Activated naive CD4-positive, alpha-beta T cell treated with Interleukin-2 at 50 U/mL for 16 hours (primary cell): ENCODE data around the gene SLC19A2.
"Not testable (repeated sequence)": the region's sequence is repeated elsewhere in the genome, so short reads cannot be mapped to it uniquely, and the experiment has no call there.

ENCODE experiments used
- DNase-seq: peaks from one replicate; pipeline ENCODE4 v3.0.0-alpha.2; 2020

Gene SLC19A2

GRCh38 chr1:169508432-169509338 is 22.9 kb upstream of the SLC19A2 start:
- DNase-seq: no peak

DNA sequence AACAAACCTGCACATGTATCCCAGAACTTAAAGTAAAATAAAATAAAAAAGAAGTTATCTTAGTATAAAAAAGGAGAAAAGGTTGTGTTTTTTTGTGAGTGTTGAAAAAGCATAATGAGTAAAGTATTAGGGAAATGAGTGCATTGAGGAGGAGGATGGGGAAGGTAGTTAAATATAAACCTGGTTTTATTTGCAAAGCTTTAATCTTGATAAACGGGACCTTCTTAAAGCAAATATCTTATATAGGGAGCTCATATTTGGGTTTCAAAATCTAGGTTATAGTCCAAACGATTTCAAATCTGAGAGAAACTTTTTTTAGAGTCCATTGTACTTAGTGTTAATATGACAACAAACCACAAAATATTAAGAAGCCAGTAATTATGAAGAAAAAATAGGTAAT is 21.7 kb upstream of the SLC19A2 start:
- no peak for DNase-seq

GRCh38 chr1:169503601-169504000 is 17.9 kb upstream of the SLC19A2 start:
- DNase-seq: not testable (repeated sequence)

- DNase-seq: no peak
Observed at GRCh38 chr1:169499807-169500206, 14.1 kb upstream of the SLC19A2 start.

DNA sequence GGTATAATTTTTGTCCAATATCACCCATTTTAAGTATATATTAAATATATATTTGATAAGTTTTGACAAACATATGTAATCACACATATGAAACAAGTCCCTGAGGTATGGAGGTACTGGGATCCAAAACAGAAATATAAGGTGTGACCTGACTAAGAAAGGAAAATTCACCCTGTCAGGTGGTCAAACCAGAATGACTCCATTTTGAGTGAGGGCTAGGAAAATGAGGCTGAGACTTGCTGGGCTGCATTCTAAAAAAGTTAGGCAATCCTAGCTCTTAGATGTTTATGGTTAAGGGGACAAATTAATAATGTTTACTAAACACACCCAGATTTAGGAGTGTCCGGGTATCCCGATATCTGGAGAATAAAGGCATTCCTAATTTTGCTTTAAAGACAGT is 11.6 kb upstream of the SLC19A2 start:
- DNase-seq: no peak

- DNase-seq: no peak
Observed at GRCh38 chr1:169495916-169496315, 10.2 kb upstream of the SLC19A2 start.

- no peak for DNase-seq
Observed at GRCh38 chr1:169495046-169495775, 9.5 kb upstream of the SLC19A2 start.

- DNase-seq: no peak
Observed at GRCh38 chr1:169494343-169494742, 8.6 kb upstream of the SLC19A2 start.

DNA sequence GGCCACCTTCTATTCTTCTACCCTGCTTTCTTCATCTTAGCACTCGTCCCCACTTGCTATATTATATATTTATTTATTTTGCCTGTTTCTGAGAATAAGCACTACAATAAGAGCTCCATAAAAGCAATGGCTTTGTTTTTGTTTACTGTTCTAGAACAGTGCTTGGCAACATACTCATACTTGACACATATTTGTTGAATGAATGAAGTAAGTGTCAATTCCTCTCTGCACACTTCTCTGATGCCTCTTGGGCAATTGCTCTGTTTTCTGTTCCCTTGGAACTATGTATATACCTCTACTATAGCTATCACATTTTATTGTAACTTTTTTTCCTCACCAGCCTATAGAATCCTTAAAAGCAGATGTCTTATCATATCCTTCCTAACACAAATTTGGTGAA is 7.5 kb upstream of the SLC19A2 start:
- DNase-seq: no peak

DNA sequence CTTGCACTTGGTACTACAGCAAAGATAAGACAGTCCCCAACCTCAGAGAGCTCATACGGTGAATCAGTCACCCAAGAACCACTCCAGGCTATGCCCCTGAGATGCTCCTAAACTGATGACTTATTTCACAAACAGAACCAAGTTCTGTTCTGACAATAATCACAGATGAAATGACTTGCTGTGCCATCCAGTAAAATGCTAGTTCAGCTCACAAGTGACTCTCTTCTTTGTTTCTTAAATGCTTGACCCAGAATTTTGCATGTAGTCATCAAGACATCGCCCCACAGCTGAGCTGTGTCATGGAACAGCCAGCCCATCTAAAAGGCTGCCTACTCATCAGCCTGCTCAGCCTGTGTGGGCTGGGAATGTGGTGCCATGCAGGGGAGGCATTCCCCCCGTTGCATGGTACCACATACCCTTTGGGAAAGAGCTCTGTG is 6.1 kb upstream of the SLC19A2 start:
- DNase-seq: peak; percentile 51

DNA sequence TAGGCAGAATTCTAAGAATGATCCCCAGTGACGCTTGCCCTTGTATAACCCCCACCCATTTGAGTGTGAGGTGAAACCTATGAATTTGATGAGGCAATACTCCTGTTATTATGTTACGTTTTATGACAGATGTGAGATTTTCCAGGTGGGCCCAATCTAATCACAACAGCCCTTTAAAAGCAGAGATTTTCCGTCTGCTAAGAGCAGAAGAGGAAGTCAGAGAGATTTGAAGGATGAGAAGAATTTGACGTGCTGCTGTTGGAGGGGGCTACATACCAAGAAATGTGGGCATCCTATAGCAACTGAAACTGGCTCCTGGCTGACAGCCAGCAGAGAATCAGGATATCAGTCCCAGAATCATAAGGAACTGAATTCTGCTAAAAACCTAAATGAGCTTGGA is 2.4 kb upstream of the SLC19A2 start:
- DNase-seq: no peak

DNA sequence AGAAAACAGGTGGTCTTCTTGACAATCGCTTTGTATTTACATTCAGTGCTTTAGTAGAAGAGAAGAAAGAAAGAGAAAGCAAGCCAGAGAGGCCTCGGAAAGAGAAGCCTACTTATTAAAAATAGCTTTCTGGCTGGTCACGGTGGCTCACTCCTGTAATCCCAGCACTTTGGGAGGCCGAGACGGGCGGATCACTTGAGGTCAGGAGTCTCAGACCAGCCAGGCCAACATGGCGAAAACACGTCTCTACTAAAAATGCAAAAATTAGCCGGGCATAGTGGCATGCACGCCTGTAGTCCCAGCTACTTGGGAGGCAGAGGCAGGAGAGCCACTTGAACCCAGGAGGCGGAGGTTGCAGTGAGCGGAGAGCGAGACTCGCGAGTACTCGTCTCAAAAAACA is 1.8 kb upstream of the SLC19A2 start:
- DNase-seq: no peak

DNA sequence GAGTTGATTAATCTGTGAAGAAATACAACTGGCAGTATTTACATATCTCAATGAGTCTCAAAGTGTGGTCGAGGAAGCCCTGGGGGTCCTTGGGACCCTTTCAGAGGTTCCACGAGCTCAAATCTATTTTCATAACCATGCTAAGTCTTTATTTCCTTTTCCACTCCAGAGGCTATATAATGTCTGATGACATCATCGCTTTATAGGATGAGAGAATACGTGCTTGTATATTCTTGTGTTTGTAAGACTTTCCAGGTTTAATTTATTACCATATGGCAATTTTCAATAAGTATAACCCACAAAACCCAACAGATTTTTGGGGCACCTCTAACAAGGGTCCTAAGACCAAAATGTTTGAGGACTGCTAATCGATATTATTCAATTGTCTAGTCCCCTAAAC is 1.4 kb upstream of the SLC19A2 start:
- no peak for DNase-seq

GRCh38 chr1:169486281-169487051 is 722 bp upstream of the SLC19A2 start:
- no peak for DNase-seq

GRCh38 chr1:169484683-169485430 is 887 bp downstream of the SLC19A2 start:
- peak; percentile 42 for DNase-seq

- no peak for DNase-seq
Observed at GRCh38 chr1:169484101-169484500, 1.6 kb downstream of the SLC19A2 start.

DNA sequence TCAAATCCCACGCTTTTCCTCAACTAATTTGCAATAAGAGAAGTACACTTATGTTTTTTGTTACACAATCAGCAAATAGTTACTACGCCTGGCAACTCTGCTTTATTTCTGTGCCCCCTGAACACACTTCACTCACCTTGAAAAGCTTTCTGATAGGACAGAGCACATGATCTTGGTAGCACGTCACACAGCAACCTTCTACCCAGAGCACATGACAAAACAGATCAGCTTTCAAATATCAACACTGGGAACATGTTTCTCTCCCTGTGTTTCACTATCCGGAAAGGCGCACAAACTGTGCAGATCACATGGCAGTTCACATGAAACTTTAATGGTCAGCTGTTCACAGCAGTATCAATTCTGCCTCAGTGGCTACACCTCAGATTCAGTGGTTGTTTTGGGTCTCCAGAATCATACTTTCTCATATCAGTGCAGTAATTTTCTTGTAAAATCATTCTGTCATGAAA is 2.2 kb downstream of the SLC19A2 start:
- no peak for DNase-seq

GRCh38 chr1:169479363-169480066 is 6.2 kb downstream of the SLC19A2 start:
- DNase-seq: no peak

DNA sequence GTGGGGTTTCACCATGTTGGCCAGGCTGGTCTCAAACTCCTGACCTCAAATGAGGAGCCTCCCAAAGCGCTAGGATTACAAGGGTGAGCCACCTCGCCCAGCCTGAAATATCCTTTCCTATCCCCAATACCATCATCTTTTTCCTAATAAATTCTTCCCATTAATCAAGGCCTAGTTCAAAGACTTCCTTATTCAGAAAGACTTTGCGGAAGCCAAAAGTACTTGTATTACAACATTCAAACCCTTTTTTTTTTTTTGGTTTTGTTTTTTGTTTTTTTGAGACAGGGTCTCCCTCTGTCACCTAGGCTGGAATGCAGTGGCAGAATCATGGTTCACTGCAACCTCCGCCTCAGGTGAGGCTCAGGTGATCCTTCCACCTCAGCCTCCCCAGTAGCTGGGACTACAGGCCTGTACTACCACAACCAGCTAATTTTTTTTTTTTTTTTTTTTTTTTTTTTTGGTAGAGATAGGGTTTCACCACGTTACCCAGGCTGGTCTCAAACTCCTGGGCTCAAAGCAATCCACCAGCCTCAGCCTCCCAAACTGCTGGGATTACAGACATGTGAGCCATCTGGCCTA is 7.6 kb downstream of the SLC19A2 start:
- DNase-seq: no peak

GRCh38 chr1:169475806-169476387 is 9.8 kb downstream of the SLC19A2 start:
- no peak for DNase-seq
